NCI-H2029 treated with DMSO at 0.1 percent for 48 hours (cell line): Measurements from ENCODE around the gene CLDN9.

Experiments used
- DNase-seq: peaks from one replicate; lab custom pipeline; 2025; lab: John Stamatoyannopoulos, UW

CLDN9 gene

GRCh38 chr16:3019594-3020246, 7.0 kb downstream of the CLDN9 start:
- no peak for DNase-seq

GRCh38 chr16:3020247-3020603, 7.5 kb downstream of the CLDN9 start, which contains the start of gene TNFRSF12A:
Gene TNFRSF12A, plus strand, starts transcription at chr16:3020368. Its CDS starts 30 bp downstream, at chr16:3020398.
- DNase-seq = peak; percentile 25

GRCh38 chr16:3020604-3021448, 8.1 kb downstream of the CLDN9 start:
- DNase-seq = no peak

GRCh38 chr16:3021449-3022207, 8.9 kb downstream of the CLDN9 start:
- no peak for DNase-seq

- no peak for DNase-seq
Measured at GRCh38 chr16:3022208-3022683, 9.5 kb downstream of the CLDN9 start.

GRCh38 chr16:3022684-3023414, 10.1 kb downstream of the CLDN9 start:
- no peak for DNase-seq

GRCh38 chr16:3023415-3023668, 10.6 kb downstream of the CLDN9 start:
- DNase-seq = no peak

GRCh38 chr16:3023669-3024478, 11.2 kb downstream of the CLDN9 start, which contains the start of the genes HCFC1R1 and THOC6:
Gene HCFC1R1, minus strand, starts transcription at chr16:3023942. Its CDS starts 1 bp downstream, at chr16:3023941.
Gene THOC6, plus strand, starts transcription at chr16:3024035. Its CDS starts 292 bp downstream, at chr16:3024327.
- DNase-seq = peak; percentile 77

- no peak for DNase-seq
Measured at GRCh38 chr16:3025032-3026002, 12.6 kb downstream of the CLDN9 start.

GRCh38 chr16:3026003-3026378, 13.3 kb downstream of the CLDN9 start:
- DNase-seq = no peak

GRCh38 chr16:3026609-3027488, 14.1 kb downstream of the CLDN9 start:
- DNase-seq = no peak

GRCh38 chr16:3027489-3027795, 14.7 kb downstream of the CLDN9 start:
- no peak for DNase-seq

GRCh38 chr16:3027983-3028715, 15.4 kb downstream of the CLDN9 start:
- peak; percentile 50 for DNase-seq

GRCh38 chr16:3028716-3029319, 16.1 kb downstream of the CLDN9 start:
- no peak for DNase-seq

GRCh38 chr16:3029491-3030221, 16.9 kb downstream of the CLDN9 start:
- no peak for DNase-seq

- no peak for DNase-seq
Measured at GRCh38 chr16:3030222-3031212, 17.8 kb downstream of the CLDN9 start.
